ENCODE data around the gene TRABD2B.

DNA sequence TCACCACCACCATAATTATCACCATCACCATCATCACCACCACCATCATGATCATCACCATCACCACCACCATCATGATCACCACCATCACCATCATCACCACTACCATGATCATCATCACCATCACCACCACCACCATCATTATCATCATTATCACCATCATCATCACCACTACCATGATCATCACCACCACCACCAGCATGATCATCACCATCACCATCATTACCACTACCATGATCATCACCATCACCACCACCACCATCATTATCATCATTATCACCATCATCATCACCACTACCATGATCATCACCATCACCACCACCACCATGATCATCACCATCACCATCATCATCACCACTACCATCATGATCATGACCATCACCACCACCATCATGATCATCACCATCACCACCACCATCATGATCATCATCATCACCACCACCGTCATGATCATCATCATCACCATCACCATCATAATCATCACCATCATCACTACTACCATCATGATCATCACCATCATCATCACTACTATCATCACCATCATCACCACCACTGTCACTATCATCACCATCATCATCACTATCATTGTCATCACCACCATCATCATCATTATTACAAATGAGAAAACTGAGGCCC lies 60.2 kb downstream of the TRABD2B start:
- TF ChIP-seq CTCF (IDR thresholded peaks at IDR 0.05) (no peak), POLR2A (IDR thresholded peaks at IDR 0.05) (no peak)
